Activated CD4-positive, alpha-beta memory T cell treated with anti-CD3 and anti-CD28 coated beads for 36 hours (primary cell): ENCODE results near the gene PTPRN2. TPM values are rescaled to one million over a fixed set of nuclear protein-coding genes. Genes with fewer than 3 reads are reported as not detected.

Experiments
- CTCF ChIA-PET: fragments of 350-600 bp; sonication (Branson Sonifier 250); formaldehyde crosslinking; loops from one replicate; lab custom pipeline; 2021; ENCODE audit warnings: antibody characterized with exemption, inconsistent platforms; lab: Charles Lee
- POLR2A ChIA-PET: fragments of 350-600 bp; sonication (Branson Sonifier 250); formaldehyde crosslinking; loops from one replicate; lab custom pipeline; 2021; ENCODE audit warnings: antibody characterized with exemption; lab: Charles Lee
- DNase-seq: peaks from one replicate; pipeline ENCODE4 v3.0.0-alpha.2; 2020
- H3K27ac Mint-ChIP-seq: one replicate; pipeline ENCODE4 v1.8.0; 2021; ENCODE audit warnings: mixed read lengths
- H3K27me3 Mint-ChIP-seq: one replicate; pipeline ENCODE4 v1.8.0; 2021; ENCODE audit warnings: mixed read lengths
- H3K36me3 Mint-ChIP-seq: one replicate; pipeline ENCODE4 v1.8.0; 2021; ENCODE audit warnings: mixed read lengths
- H3K4me1 Mint-ChIP-seq: one replicate; pipeline ENCODE4 v1.8.0; 2021; ENCODE audit warnings: low read depth, mixed read lengths
- H3K4me3 Mint-ChIP-seq: one replicate; pipeline ENCODE4 v1.8.0; 2021; ENCODE audit warnings: mild to moderate bottlenecking, mixed read lengths
- H3K9me3 Mint-ChIP-seq: one replicate; pipeline ENCODE4 v1.8.0; 2021; ENCODE audit warnings: mixed read lengths
- intact Hi-C: fragments of 100-400 bp; cut with micrococcal nuclease; formaldehyde crosslinking; loops from one replicate; pipeline ENCODE4 v1.15.1; 2023
- total RNA-seq, 2 experiments: library from RNA; stranded (reverse); gene quantifications; one replicate each; pipeline ENCODE4 v1.2.3, GENCODE V29; 2021

PTPRN2 gene
- total RNA-seq, 2 experiments from 2014 or later, result 0.51 to 0.64 TPM

GRCh38 chr7:157557263-157557662, 1030.4 kb downstream of the PTPRN2 start:
- H3K36me3 Mint-ChIP-seq, result no peaks in the 10 kb centered on the region
- H3K9me3 Mint-ChIP-seq, result no peaks in the 10 kb centered on the region
- intact Hi-C loops, result no loop called here
- no peaks in the 10 kb centered on the region for H3K4me1 Mint-ChIP-seq
- no peaks in the 10 kb centered on the region for H3K27me3 Mint-ChIP-seq
- H3K27ac Mint-ChIP-seq, result no peak overlapping the region
- no peak overlapping the region for H3K4me3 Mint-ChIP-seq
- CTCF ChIA-PET, result no interaction called here
- POLR2A ChIA-PET, result no interaction called here
- DNase-seq, result no peak

- Mint-ChIP-seq H3K9me3 (no peaks in the 10 kb centered on the region), H3K36me3 (no peaks in the 10 kb centered on the region), H3K4me1 (no peaks in the 10 kb centered on the region), H3K27ac (no peak overlapping the region), H3K27me3 (no peaks in the 10 kb centered on the region), H3K4me3 (no peak overlapping the region)
- intact Hi-C loops, result no loop called here
- ChIA-PET POLR2A (no interaction called here), CTCF (no interaction called here)
- DNase-seq, result peak; percentile 3
These were observed 1031.0 kb downstream of the PTPRN2 start for GRCh38 chr7:157556642-157556944.

GRCh38 chr7:157555944-157556641, 1031.5 kb downstream of the PTPRN2 start:
- Mint-ChIP-seq H3K4me3 (no peak overlapping the region), H3K9me3 (no peaks in the 10 kb centered on the region), H3K27ac (no peak overlapping the region), H3K36me3 (no peaks in the 10 kb centered on the region), H3K27me3 (no peaks in the 10 kb centered on the region), H3K4me1 (no peaks in the 10 kb centered on the region)
- CTCF ChIA-PET, result no interaction called here
- POLR2A ChIA-PET, result no interaction called here
- intact Hi-C loops, result no loop called here
- DNase-seq, result peak; percentile 0

- no peak overlapping the region for H3K27ac Mint-ChIP-seq
- H3K27me3 Mint-ChIP-seq, result no peaks in the 10 kb centered on the region
- POLR2A ChIA-PET, result no interaction called here
- no peak for DNase-seq
- CTCF ChIA-PET, result no interaction called here
- H3K4me1 Mint-ChIP-seq, result no peaks in the 10 kb centered on the region
- no peak overlapping the region for H3K4me3 Mint-ChIP-seq
- no peaks in the 10 kb centered on the region for H3K9me3 Mint-ChIP-seq
- no peaks in the 10 kb centered on the region for H3K36me3 Mint-ChIP-seq
- intact Hi-C loops, result no loop called here
These were observed 1032.3 kb downstream of the PTPRN2 start for GRCh38 chr7:157555313-157555712.

DNA sequence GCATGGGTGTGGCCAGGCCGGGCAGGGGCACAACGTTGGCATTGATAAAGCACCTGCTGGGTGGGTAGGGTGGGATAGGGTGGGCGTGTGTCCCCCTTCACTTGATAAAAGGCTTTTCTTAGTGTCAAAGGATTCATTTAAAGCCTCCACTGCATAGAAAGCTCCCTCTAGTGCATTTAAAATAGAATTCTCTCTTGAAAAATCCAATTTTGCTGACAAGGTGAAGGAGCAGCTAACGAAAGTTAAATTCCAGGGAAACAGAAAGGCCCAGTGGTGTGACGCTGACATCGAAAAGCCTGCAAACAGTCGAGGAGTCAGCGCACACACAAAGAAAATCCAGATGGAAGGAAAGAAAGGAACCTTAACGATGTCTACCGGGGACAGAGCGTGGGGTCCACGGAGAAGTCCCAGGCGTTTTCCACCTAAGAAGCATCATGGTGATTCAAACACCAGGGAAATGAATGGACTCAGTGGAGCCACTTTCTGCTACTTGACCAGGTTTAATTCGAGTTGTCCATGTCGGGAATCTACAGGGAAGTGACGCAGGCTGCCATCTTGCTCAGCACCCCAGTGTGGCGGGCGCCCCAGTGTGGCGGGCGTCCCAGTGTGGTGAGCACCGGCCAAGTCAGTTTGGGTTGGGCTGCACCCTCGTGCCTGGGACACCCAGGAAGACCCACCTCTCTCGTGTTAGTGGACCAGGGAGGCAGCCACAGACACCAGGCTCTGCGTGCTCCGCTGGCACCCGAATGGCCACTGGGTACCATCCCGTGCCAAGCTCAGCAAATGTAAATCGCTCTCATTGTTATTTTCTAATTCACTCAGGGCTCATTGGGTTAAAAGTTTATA, 1033.0 kb downstream of the PTPRN2 start:
- Mint-ChIP-seq H3K4me1 (no peaks in the 10 kb centered on the region), H3K27me3 (no peaks in the 10 kb centered on the region), H3K4me3 (no peak overlapping the region), H3K27ac (no peak overlapping the region), H3K9me3 (no peaks in the 10 kb centered on the region), H3K36me3 (no peaks in the 10 kb centered on the region)
- CTCF ChIA-PET, result no interaction called here
- POLR2A ChIA-PET, result no interaction called here
- intact Hi-C loops, result no loop called here
- DNase-seq, result no peak

- Mint-ChIP-seq H3K4me3 (no peak overlapping the region), H3K4me1 (no peaks in the 10 kb centered on the region), H3K27ac (no peak overlapping the region), H3K36me3 (no peaks in the 10 kb centered on the region), H3K9me3 (no peaks in the 10 kb centered on the region), H3K27me3 (no peaks in the 10 kb centered on the region)
- ChIA-PET POLR2A (no interaction called here), CTCF (no interaction called here)
- DNase-seq, result no peak
- intact Hi-C loops, result no loop called here
These were observed 1034.4 kb downstream of the PTPRN2 start for GRCh38 chr7:157553256-157553655.

GRCh38 chr7:157552295-157552993, 1035.2 kb downstream of the PTPRN2 start:
- H3K27me3 Mint-ChIP-seq, result no peaks in the 10 kb centered on the region
- DNase-seq, result no peak
- no peaks in the 10 kb centered on the region for H3K36me3 Mint-ChIP-seq
- H3K27ac Mint-ChIP-seq, result no peak overlapping the region
- ChIA-PET POLR2A (no interaction called here), CTCF (no interaction called here)
- H3K4me3 Mint-ChIP-seq, result no peak overlapping the region
- H3K9me3 Mint-ChIP-seq, result no peaks in the 10 kb centered on the region
- intact Hi-C loops, result no loop called here
- H3K4me1 Mint-ChIP-seq, result no peaks in the 10 kb centered on the region

DNA sequence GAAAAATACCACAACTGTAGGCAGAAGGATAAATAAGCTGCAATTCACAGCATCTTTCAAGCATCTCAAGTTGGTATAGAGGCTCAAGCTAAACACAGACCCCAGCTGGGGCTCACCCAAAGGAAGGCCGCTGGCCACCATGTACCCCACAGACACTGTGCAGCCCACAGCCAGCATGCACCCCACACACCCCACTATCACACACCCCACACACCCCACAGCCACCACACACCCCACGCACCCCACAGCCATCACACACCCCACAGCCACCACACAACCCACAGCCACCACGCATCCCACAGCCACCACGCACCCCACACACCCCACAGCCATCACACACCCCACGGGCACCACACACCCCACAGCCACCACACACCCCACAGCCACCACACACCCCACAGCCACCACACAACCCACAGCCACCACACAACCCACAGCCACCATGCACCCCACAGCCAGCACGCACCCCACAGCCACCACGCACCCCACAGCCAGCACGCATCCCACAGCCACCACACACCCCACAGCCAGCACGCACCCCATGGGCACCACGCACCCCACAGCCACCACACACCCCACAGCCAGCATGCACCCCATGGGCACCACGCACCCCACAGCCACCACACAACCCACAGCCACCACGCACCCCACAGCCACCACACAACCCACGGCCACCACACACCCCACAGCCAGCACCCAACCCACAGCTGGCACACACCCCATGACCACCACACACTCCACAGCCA, 1036.1 kb downstream of the PTPRN2 start:
- no peak overlapping the region for H3K27ac Mint-ChIP-seq
- CTCF ChIA-PET, result no interaction called here
- no peaks in the 10 kb centered on the region for H3K4me1 Mint-ChIP-seq
- no peaks in the 10 kb centered on the region for H3K36me3 Mint-ChIP-seq
- H3K9me3 Mint-ChIP-seq, result no peaks in the 10 kb centered on the region
- POLR2A ChIA-PET, result no interaction called here
- H3K27me3 Mint-ChIP-seq, result no peaks in the 10 kb centered on the region
- intact Hi-C loops, result no loop called here
- H3K4me3 Mint-ChIP-seq, result no peak overlapping the region
- DNase-seq, result no peak

GRCh38 chr7:157550300-157551275, 1037.0 kb downstream of the PTPRN2 start:
- Mint-ChIP-seq H3K4me1 (no peaks in the 10 kb centered on the region), H3K4me3 (no peak overlapping the region), H3K27me3 (no peaks in the 10 kb centered on the region), H3K27ac (no peak overlapping the region), H3K9me3 (no peaks in the 10 kb centered on the region), H3K36me3 (no peaks in the 10 kb centered on the region)
- intact Hi-C loops, result no loop called here
- no peak for DNase-seq
- ChIA-PET CTCF (no interaction called here), POLR2A (no interaction called here)

- CTCF ChIA-PET, result no interaction called here
- H3K36me3 Mint-ChIP-seq, result no peaks in the 10 kb centered on the region
- POLR2A ChIA-PET, result no interaction called here
- DNase-seq, result no peak
- no peak overlapping the region for H3K4me3 Mint-ChIP-seq
- intact Hi-C loops, result no loop called here
- no peaks in the 10 kb centered on the region for H3K27me3 Mint-ChIP-seq
- no peaks in the 10 kb centered on the region for H3K9me3 Mint-ChIP-seq
- no peak overlapping the region for H3K27ac Mint-ChIP-seq
- H3K4me1 Mint-ChIP-seq, result peaks cover 3% of the 10 kb centered on the region
These were observed 1037.9 kb downstream of the PTPRN2 start for GRCh38 chr7:157549612-157550299.

- H3K4me1 Mint-ChIP-seq, result peaks cover 6% of the 10 kb centered on the region
- no peak overlapping the region for H3K4me3 Mint-ChIP-seq
- H3K27ac Mint-ChIP-seq, result no peak overlapping the region
- CTCF ChIA-PET, result no interaction called here
- H3K36me3 Mint-ChIP-seq, result no peaks in the 10 kb centered on the region
- no peaks in the 10 kb centered on the region for H3K27me3 Mint-ChIP-seq
- DNase-seq, result no peak
- H3K9me3 Mint-ChIP-seq, result no peaks in the 10 kb centered on the region
- POLR2A ChIA-PET, result no interaction called here
- intact Hi-C loops, result no loop called here
These were observed 1038.8 kb downstream of the PTPRN2 start for GRCh38 chr7:157548691-157549303.
